K562 (cell line): ENCODE data around the gene ZNF546. TPM values are rescaled to one million over a fixed set of nuclear protein-coding genes. Genes with fewer than 3 reads are reported as not detected.

Experiments
- ATAC-seq: fragments of 200-7000 bp; cut with Tn5 transposase; 3 replicates; pipeline ENCODE4 v1.9.1; 2020; ENCODE audit warnings: moderate library complexity
- BruUV-seq: library from RNA; stranded (reverse); fragments of 400-500 nt; replicated peaks from 2 replicates; lab custom pipeline; 2021; lab: Mats Ljungman, UMichigan
- CTCF ChIA-PET: fragments of 300-600 bp; formaldehyde crosslinking; extraction: SDS; loops from one replicate; lab custom pipeline; 2021; ENCODE audit warnings: low intra/inter-chr PET ratio; lab: Yijun Ruan, JAX
- POLR2A ChIA-PET: fragments of 300-600, 350-650 bp; sonication (Branson Sonifier 250); formaldehyde crosslinking; extraction: SDS; loops from one replicate; lab custom pipeline; 2021; ENCODE audit warnings: antibody characterized with exemption, inconsistent platforms; lab: Yijun Ruan, JAX
- DNase-seq, 4 experiments: peaks; one replicate each; pipeline versions ENCODE4 v3.0.0 to v3.0.0-alpha.2; 2011 to 2018; ENCODE audit warnings: low spot score in 3 of 4, mixed read lengths in 3 of 4; ENCODE audit errors: extremely low read depth in 1 of 4
- FAIRE-seq: peaks from 2 replicates; lab custom pipeline; 2011; peaks lifted over from hg19 to GRCh38; lab: Jason Lieb, UNC
- H2AFZ ChIP-seq: 2 replicates; pipeline ENCODE4 v1.6.0; 2011; ENCODE audit warnings: low read depth, low read length, control low read depth, inconsistent platforms
- H3K27ac ChIP-seq: fragments of 200-600 bp; 3 replicates; pipeline ENCODE4 v1.8.0; 2011; ENCODE audit warnings: low read depth, mild to moderate bottlenecking, control low read depth, inconsistent platforms, low read length, moderate library complexity, mixed read lengths; ENCODE audit errors: extremely low read depth
- H3K27me3 ChIP-seq, 2 experiments: fragments of 300-600 bp in 1 of 2; 2 replicates in 1 of 2; 3 replicates in 1 of 2; pipeline versions ENCODE4 v1.6.0 to v1.8.0; 2011; ENCODE audit warnings: inconsistent platforms in 2 of 2, low read length in 2 of 2, mild to moderate bottlenecking in 1 of 2, mixed read lengths in 1 of 2, moderate library complexity in 1 of 2; ENCODE audit not compliant: control insufficient read depth in 2 of 2, insufficient read depth in 2 of 2
- H3K36me3 ChIP-seq: fragments of 300-600 bp; 3 replicates; pipeline ENCODE4 v1.8.0; 2011; ENCODE audit warnings: mild to moderate bottlenecking, low read length, inconsistent platforms; ENCODE audit not compliant: control insufficient read depth, insufficient read depth
- H3K4me1 ChIP-seq, 2 experiments: fragments of 200-600 bp in 1 of 2; replicated peaks in 1 of 2; 2 replicates in 1 of 2; 3 replicates in 1 of 2; pipeline versions ENCODE4 v1.5.1 to v1.8.0; 2011; ENCODE audit warnings: inconsistent platforms in 2 of 2, low read length in 2 of 2, mild to moderate bottlenecking in 1 of 2, mixed read lengths in 1 of 2, moderate library complexity in 1 of 2; ENCODE audit not compliant: control insufficient read depth in 2 of 2, insufficient read depth in 2 of 2
- H3K4me2 ChIP-seq: 2 replicates; pipeline ENCODE4 v1.6.1; 2011; ENCODE audit warnings: low read length, control low read depth, inconsistent platforms, mixed read lengths; ENCODE audit not compliant: insufficient read depth
- H3K4me3 ChIP-seq: fragments of 200-600 bp; sonication (generic), shearing (Covaris generic); 2 replicates; pipeline ENCODE4 v1.5.1; 2016; ENCODE audit warnings: control low read depth, inconsistent platforms
- H3K79me2 ChIP-seq: fragments of 200-600 bp; 3 replicates; pipeline ENCODE4 v1.8.0; 2011; ENCODE audit warnings: low read length, inconsistent platforms; ENCODE audit not compliant: control insufficient read depth, insufficient read depth
- H3K9ac ChIP-seq, 2 experiments: 2 replicates each; pipeline versions ENCODE4 v1.6.0 to v1.6.1; 2011; ENCODE audit warnings: low read depth in 2 of 2, low read length in 2 of 2, control low read depth in 1 of 2, inconsistent platforms in 1 of 2, mild to moderate bottlenecking in 1 of 2, mixed read lengths in 1 of 2; ENCODE audit not compliant: insufficient read depth in 1 of 2
- H3K9me1 ChIP-seq: one replicate; pipeline ENCODE4 v1.6.0; 2011; ENCODE audit warnings: inconsistent platforms, mild to moderate bottlenecking, low read length, moderate library complexity; ENCODE audit not compliant: control insufficient read depth, insufficient read depth
- H3K9me3 ChIP-seq: replicated peaks from 2 replicates; pipeline ENCODE4 v1.5.1; 2011; ENCODE audit warnings: low read depth, low read length, inconsistent platforms; ENCODE audit not compliant: control insufficient read depth, insufficient read depth
- H4K20me1 ChIP-seq: replicated peaks from 2 replicates; pipeline ENCODE4 v1.6.1; 2011; ENCODE audit warnings: low read length, inconsistent platforms, mixed read lengths; ENCODE audit not compliant: control insufficient read depth, insufficient read depth
- ARID1B ChIP-seq: fragments of 450-650 bp; IDR thresholded peaks from 2 replicates; pipeline ENCODE4 v1.6.1; 2016; ENCODE audit warnings: antibody characterized with exemption, mild to moderate bottlenecking, inconsistent platforms
- CC2D1A ChIP-seq: fragments of 450-650 bp; IDR thresholded peaks from 2 replicates; pipeline ENCODE4 v1.6.1; 2017; ENCODE audit warnings: mild to moderate bottlenecking
- CHD1 ChIP-seq: fragments of 200-600 bp; sonication (generic); IDR thresholded peaks from one replicate; pipeline ENCODE4 v1.6.1; 2012; ENCODE audit warnings: mild to moderate bottlenecking, moderate library complexity, low read length, inconsistent platforms
- DPF2 ChIP-seq: fragments of 450-650 bp; IDR thresholded peaks from 2 replicates; pipeline ENCODE4 v1.6.1; 2016
- LARP7 ChIP-seq: fragments of 450-650 bp; IDR thresholded peaks from 2 replicates; pipeline ENCODE4 v1.6.1; 2016
- LCOR ChIP-seq: sonication (generic); formaldehyde crosslinking; IDR thresholded peaks from 2 replicates; pipeline ENCODE4 v1.8.0; 2022; ENCODE audit warnings: mild to moderate bottlenecking, missing genetic modification reagents
- MEIS2 ChIP-seq: fragments of 450-650 bp; IDR thresholded peaks from 2 replicates; pipeline ENCODE4 v1.6.1; 2014; ENCODE audit warnings: mild to moderate bottlenecking; ENCODE audit not compliant: partially characterized antibody
- NFRKB ChIP-seq: fragments of 450-650 bp; IDR thresholded peaks from 2 replicates; pipeline ENCODE4 v1.6.1; 2016; ENCODE audit warnings: low read depth
- NFYB ChIP-seq: IDR thresholded peaks from 2 replicates; pipeline ENCODE4 v1.6.1; 2011; ENCODE audit warnings: mild to moderate bottlenecking, moderate library complexity; ENCODE audit not compliant: insufficient read length; ENCODE audit errors: extremely low read depth
- PTRF ChIP-seq: fragments of 450-650 bp; IDR thresholded peaks from 2 replicates; pipeline ENCODE4 v1.6.1; 2016; ENCODE audit warnings: mild to moderate bottlenecking, missing genetic modification characterization, missing compliant biosample characterization
- RAD51 ChIP-seq: fragments of 450-650 bp; IDR thresholded peaks from 2 replicates; pipeline ENCODE4 v1.7.1; 2016; ENCODE audit warnings: low read depth, mild to moderate bottlenecking, borderline replicate concordance
- SMARCA4 ChIP-seq: fragments of 450-650 bp; IDR thresholded peaks from 2 replicates; pipeline ENCODE4 v1.6.1; 2016
- TAF9B ChIP-seq: fragments of 450-650 bp; IDR thresholded peaks from 2 replicates; pipeline ENCODE4 v1.6.1; 2018; ENCODE audit warnings: mild to moderate bottlenecking; ENCODE audit not compliant: partially characterized antibody
- WGBS: fragments of 100-300 bp; shearing (Covaris generic); methylation state at CpG from one replicate; pipeline ENCODE4 v1.1.6; 2016; ENCODE audit warnings: low coverage, mixed read lengths; ENCODE audit not compliant: insufficient coverage; ENCODE audit errors: missing lambda C conversion rate; 5-methylcytosine and 5-hydroxymethylcytosine counted together
- in situ Hi-C: fragments of 300-500 bp; cut with MboI; formaldehyde crosslinking; loops from 4 replicates; pipeline ENCODE4 v1.15.0; 2018; ENCODE audit warnings: inconsistent platforms, mixed read lengths
- intact Hi-C: fragments of 100-400 bp; cut with micrococcal nuclease; formaldehyde crosslinking; loops from 2 replicates; pipeline ENCODE4 v1.14.2; 2022
- polyA plus RNA-seq, 8 experiments: library from polyadenylated mRNA; depleted of rRNA in 4 of 8; stranded (reverse) in 5 of 8; unstranded in 3 of 8; fragments of >200 nt; fragmentation: Nextera tagmentation in 2 of 8; fragmentation: Illumina TruSeq in 1 of 8; extraction: Ambion mirVana in 2 of 8; extraction: Trizol in 1 of 8; gene quantifications; 2 replicates each; pipeline versions ENCODE4 v1.2.1 to v1.2.3, GENCODE V29; 2011 to 2014; ENCODE audit warnings: inconsistent platforms in 1 of 8, missing spikeins in 1 of 8
- total RNA-seq, 7 experiments: library from RNA; depleted of rRNA in 6 of 7; stranded (reverse); fragments of >200 nt in 6 of 7; fragmentation: Illumina TruSeq in 2 of 7; extraction: Trizol in 2 of 7; gene quantifications; 2 replicates each; pipeline versions ENCODE4 v1.2.1 to v1.2.3, GENCODE V29; 2011 to 2021; ENCODE audit warnings: low replicate concordance in 1 of 7
- TF ChIP-seq, protein P1 (sequence below): sonication (generic); formaldehyde crosslinking; IDR thresholded peaks from 2 replicates; pipeline ENCODE4 v1.8.1; 2023; ENCODE audit warnings: missing genetic modification reagents, mild to moderate bottlenecking, borderline replicate concordance

Gene ZNF546
- total and polyA plus RNA-seq, 9 of the 15 experiments (the other 6 are each of a cell fraction or from before 2014, with no cell fraction given), result 0.73 to 5.1 (median 2.2) TPM

- POLR2A ChIA-PET, result interaction anchor here (0.9 to 2.5 kb wide), 6 partner anchors 8 to 84 kb away, joined by 3 to 23 read pairs (median 8); partner anchors contain the start of genes FCGBP and ZNF780B
- no peaks in the 10 kb centered on the region for H3K27me3 ChIP-seq
- WGBS, result under 1% methylated on average over 21 of the region's 21 CpGs
- BruUV-seq, result TSS peak; percentile 67
- peaks cover 15 to 23% of the 10 kb centered on the region in 2 experiments for H3K4me1 ChIP-seq
- CTCF ChIA-PET, result no interaction called here
- FAIRE-seq (no peak), ATAC-seq (peak; percentile 6), DNase-seq (peak; percentile 37 to 71 (median 53))
- H3K4me2 ChIP-seq, result peak overlapping the region; percentile 86
- no peaks in the 10 kb centered on the region for H3K9me1 ChIP-seq
- peaks cover 38% of the 10 kb centered on the region for H3K36me3 ChIP-seq
- peak overlapping the region; percentile 94 for H3K9ac ChIP-seq
- peak overlapping the region; percentile 90 for H3K27ac ChIP-seq
- in situ Hi-C loops (no loop called here), intact Hi-C loops (no loop called here)
- no peaks in the 10 kb centered on the region for H3K9me3 ChIP-seq
- H3K79me2 ChIP-seq, result peaks cover 38% of the 10 kb centered on the region
- H4K20me1 ChIP-seq, result no peaks in the 10 kb centered on the region
- peak overlapping the region; percentile 68 for H2AFZ ChIP-seq
- peak overlapping the region; percentile 84 for H3K4me3 ChIP-seq
- peak; percentile 4 for TF ChIP-seq TAF9B
- TF ChIP-seq CHD1, result peak; percentile 83
- TF ChIP-seq RAD51, result peak; percentile 20; the same call in 1 of the 2 replicates
- no peak for TF ChIP-seq CC2D1A
- TF ChIP-seq LCOR (CRISPR knock-in tag), result 0 out of 2 replicates have a peak, but pooled peaks have one; percentile 5
- TF ChIP-seq MEIS2, result peak; percentile 73
- no peak for TF ChIP-seq PTRF (tag)
- TF ChIP-seq, protein P1, sequence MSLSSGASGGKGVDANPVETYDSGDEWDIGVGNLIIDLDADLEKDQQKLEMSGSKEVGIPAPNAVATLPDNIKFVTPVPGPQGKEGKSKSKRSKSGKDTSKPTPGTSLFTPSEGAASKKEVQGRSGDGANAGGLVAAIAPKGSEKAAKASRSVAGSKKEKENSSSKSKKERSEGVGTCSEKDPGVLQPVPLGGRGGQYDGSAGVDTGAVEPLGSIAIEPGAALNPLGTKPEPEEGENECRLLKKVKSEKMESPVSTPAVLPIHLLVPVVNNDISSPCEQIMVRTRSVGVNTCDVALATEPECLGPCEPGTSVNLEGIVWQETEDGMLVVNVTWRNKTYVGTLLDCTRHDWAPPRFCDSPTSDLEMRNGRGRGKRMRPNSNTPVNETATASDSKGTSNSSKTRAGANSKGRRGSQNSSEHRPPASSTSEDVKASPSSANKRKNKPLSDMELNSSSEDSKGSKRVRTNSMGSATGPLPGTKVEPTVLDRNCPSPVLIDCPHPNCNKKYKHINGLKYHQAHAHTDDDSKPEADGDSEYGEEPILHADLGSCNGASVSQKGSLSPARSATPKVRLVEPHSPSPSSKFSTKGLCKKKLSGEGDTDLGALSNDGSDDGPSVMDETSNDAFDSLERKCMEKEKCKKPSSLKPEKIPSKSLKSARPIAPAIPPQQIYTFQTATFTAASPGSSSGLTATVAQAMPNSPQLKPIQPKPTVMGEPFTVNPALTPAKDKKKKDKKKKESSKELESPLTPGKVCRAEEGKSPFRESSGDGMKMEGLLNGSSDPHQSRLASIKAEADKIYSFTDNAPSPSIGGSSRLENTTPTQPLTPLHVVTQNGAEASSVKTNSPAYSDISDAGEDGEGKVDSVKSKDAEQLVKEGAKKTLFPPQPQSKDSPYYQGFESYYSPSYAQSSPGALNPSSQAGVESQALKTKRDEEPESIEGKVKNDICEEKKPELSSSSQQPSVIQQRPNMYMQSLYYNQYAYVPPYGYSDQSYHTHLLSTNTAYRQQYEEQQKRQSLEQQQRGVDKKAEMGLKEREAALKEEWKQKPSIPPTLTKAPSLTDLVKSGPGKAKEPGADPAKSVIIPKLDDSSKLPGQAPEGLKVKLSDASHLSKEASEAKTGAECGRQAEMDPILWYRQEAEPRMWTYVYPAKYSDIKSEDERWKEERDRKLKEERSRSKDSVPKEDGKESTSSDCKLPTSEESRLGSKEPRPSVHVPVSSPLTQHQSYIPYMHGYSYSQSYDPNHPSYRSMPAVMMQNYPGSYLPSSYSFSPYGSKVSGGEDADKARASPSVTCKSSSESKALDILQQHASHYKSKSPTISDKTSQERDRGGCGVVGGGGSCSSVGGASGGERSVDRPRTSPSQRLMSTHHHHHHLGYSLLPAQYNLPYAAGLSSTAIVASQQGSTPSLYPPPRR (CRISPR knock-in tag), result no peak
- peak; percentile 17; the same call in 1 of the 2 replicates for TF ChIP-seq ARID1B
- TF ChIP-seq SMARCA4, result peak; percentile 3
- 0 out of 2 replicates have a peak, but pooled peaks have one; percentile 57 for TF ChIP-seq LARP7
- peak; percentile 27 for TF ChIP-seq NFRKB
- peak; percentile 38 for TF ChIP-seq NFYB
- TF ChIP-seq DPF2, result peak; percentile 13
These were observed 25.4 kb upstream of the ZNF546 start for GRCh38 chr19:39971380-39972035.
